Prostate gland (tissue), 2 donors: Measurements from ENCODE around the gene NPPA.

Experiments used
- POLR2A ChIP-seq: fragments of 450-650 bp; IDR thresholded peaks from one replicate; pipeline ENCODE4 v1.6.1; 2016; ENCODE audit warnings: antibody characterized with exemption, mild to moderate bottlenecking
- TF ChIP-seq, protein P1 (sequence below), 4 experiments: fragments of 200-600 bp in 2 of 4; fragments of 450-650 bp in 2 of 4; sonication (generic) in 2 of 4; IDR thresholded peaks; 1 replicate in 3 of 4; 2 replicates in 1 of 4; pipeline ENCODE4 v1.5.1; 2016 to 2019; ENCODE audit warnings: antibody characterized with exemption in 4 of 4, mild to moderate bottlenecking in 2 of 4, moderate library complexity in 2 of 4

DNA sequence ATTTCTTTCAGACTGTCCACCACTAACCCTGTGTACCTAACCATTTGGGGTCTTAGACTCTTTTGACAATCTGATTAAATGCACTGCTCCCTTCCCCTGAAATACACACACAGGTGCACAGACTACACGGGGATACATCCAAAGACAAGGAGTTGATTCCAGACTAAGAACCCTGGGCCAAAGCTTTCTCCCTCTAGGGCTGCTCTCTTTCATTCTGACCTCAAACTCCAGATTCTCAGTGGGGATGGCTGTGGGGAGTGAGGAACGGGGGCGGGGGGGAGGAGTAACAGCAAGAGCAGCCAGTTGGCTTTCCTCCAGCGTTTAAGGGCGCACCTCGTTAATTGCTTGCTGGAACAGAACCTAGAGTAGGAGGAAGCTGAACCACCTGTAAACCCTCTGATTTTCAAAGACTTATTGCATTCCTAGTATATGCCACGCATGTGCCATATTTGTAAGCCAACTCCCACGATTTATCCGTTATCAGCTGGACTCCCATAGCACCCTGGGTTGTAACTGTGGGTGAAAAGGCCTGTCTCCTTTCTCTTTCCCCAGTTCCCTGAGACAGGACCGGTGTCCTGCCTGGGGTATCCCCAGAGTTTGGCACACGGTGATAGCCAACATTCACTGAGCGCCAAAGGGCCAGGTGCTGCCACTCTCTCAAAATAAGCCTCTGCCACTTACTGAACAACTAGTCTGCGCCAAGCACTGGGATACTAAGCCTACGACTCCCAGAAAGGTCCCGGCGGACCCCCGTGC lies 42.7 kb downstream of the NPPA start:
- no peak for TF ChIP-seq POLR2A
- TF ChIP-seq, protein P1, sequence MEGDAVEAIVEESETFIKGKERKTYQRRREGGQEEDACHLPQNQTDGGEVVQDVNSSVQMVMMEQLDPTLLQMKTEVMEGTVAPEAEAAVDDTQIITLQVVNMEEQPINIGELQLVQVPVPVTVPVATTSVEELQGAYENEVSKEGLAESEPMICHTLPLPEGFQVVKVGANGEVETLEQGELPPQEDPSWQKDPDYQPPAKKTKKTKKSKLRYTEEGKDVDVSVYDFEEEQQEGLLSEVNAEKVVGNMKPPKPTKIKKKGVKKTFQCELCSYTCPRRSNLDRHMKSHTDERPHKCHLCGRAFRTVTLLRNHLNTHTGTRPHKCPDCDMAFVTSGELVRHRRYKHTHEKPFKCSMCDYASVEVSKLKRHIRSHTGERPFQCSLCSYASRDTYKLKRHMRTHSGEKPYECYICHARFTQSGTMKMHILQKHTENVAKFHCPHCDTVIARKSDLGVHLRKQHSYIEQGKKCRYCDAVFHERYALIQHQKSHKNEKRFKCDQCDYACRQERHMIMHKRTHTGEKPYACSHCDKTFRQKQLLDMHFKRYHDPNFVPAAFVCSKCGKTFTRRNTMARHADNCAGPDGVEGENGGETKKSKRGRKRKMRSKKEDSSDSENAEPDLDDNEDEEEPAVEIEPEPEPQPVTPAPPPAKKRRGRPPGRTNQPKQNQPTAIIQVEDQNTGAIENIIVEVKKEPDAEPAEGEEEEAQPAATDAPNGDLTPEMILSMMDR (IDR thresholded peaks at IDR 0.05) = no peak
